Parathyroid adenoma (tissue), 2 donors: ENCODE data around the gene POU5F2.

Experiments used
- H2AFZ ChIP-seq: fragments of 300-600 bp; sonication (generic); one replicate; pipeline ENCODE4 v1.7.0; 2017; ENCODE audit warnings: antibody characterized with exemption, mild to moderate bottlenecking
- H3K27ac ChIP-seq: fragments of 300-600 bp; sonication (generic); one replicate; pipeline ENCODE4 v1.7.0; 2017
- H3K27me3 ChIP-seq: fragments of 300-600 bp; sonication (generic); one replicate; pipeline ENCODE4 v1.7.0; 2017; ENCODE audit warnings: low read length; ENCODE audit not compliant: control insufficient read depth, insufficient read depth
- H3K36me3 ChIP-seq: fragments of 300-600 bp; sonication (generic); one replicate; pipeline ENCODE4 v1.7.0; 2017; ENCODE audit warnings: low read length; ENCODE audit not compliant: control insufficient read depth, insufficient read depth
- H3K4me1 ChIP-seq: fragments of 300-600 bp; sonication (generic); one replicate; pipeline ENCODE4 v1.7.0; 2017; ENCODE audit warnings: control low read depth
- H3K4me2 ChIP-seq: fragments of 300-600 bp; sonication (generic); one replicate; pipeline ENCODE4 v1.7.0; 2017; ENCODE audit warnings: low read length
- H3K4me3 ChIP-seq: fragments of 300-600 bp; sonication (generic); one replicate; pipeline ENCODE4 v1.7.0; 2017; ENCODE audit warnings: low read depth, low read length
- H3K79me2 ChIP-seq: fragments of 300-600 bp; sonication (generic); one replicate; pipeline ENCODE4 v1.7.0; 2017; ENCODE audit warnings: control low read depth
- H3K9ac ChIP-seq: fragments of 300-600 bp; sonication (generic); one replicate; pipeline ENCODE4 v1.7.0; 2017; ENCODE audit warnings: mild to moderate bottlenecking
- H3K9me3 ChIP-seq: fragments of 300-600 bp; sonication (generic); one replicate; pipeline ENCODE4 v1.7.0; 2017; ENCODE audit warnings: low read length; ENCODE audit not compliant: control insufficient read depth
- TF ChIP-seq, protein P1 (sequence below): fragments of 300-600 bp; sonication (generic); IDR thresholded peaks from one replicate; pipeline ENCODE4 v1.7.0; 2017; ENCODE audit warnings: antibody characterized with exemption, mild to moderate bottlenecking
- donor health status: primary hyperparathyroidism.

Gene POU5F2

GRCh38 chr5:93785475-93785874 lies 44.1 kb upstream of the POU5F2 start:
- Histone ChIP-seq H3K36me3 (no peaks in the 10 kb centered on the region), H3K4me3 (no peak overlapping the region), H3K9me3 (no peaks in the 10 kb centered on the region), H2AFZ (no peak overlapping the region), H3K4me1 (no peaks in the 10 kb centered on the region), H3K27me3 (no peaks in the 10 kb centered on the region), H3K9ac (no peak overlapping the region), H3K4me2 (no peak overlapping the region), H3K79me2 (no peaks in the 10 kb centered on the region), H3K27ac (no peak overlapping the region)
- TF ChIP-seq, protein P1, sequence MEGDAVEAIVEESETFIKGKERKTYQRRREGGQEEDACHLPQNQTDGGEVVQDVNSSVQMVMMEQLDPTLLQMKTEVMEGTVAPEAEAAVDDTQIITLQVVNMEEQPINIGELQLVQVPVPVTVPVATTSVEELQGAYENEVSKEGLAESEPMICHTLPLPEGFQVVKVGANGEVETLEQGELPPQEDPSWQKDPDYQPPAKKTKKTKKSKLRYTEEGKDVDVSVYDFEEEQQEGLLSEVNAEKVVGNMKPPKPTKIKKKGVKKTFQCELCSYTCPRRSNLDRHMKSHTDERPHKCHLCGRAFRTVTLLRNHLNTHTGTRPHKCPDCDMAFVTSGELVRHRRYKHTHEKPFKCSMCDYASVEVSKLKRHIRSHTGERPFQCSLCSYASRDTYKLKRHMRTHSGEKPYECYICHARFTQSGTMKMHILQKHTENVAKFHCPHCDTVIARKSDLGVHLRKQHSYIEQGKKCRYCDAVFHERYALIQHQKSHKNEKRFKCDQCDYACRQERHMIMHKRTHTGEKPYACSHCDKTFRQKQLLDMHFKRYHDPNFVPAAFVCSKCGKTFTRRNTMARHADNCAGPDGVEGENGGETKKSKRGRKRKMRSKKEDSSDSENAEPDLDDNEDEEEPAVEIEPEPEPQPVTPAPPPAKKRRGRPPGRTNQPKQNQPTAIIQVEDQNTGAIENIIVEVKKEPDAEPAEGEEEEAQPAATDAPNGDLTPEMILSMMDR: no peak

DNA sequence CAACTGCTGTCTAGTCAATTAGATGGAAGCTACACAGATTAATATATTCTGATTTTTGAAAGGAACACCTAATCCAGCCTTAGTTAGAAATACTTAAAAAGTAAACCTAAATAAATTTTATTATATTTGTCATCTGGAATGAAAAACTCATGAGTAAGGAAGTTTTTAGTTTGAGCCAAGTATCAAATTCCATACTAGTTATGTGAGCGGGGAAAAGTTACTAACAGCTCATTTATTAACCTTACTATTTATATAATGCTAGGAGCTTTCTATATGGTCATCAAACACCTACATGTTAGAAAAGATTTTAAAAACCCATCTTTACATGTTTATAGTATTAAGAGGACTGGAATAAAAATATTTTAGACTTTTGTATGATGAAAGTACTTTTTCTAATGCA lies 41.6 kb upstream of the POU5F2 start:
- no peaks in the 10 kb centered on the region for H3K79me2 ChIP-seq
- no peak overlapping the region for H3K27ac ChIP-seq
- no peaks in the 10 kb centered on the region for H3K9me3 ChIP-seq
- H2AFZ ChIP-seq: no peak overlapping the region
- no peak overlapping the region for H3K9ac ChIP-seq
- H3K36me3 ChIP-seq: no peaks in the 10 kb centered on the region
- TF ChIP-seq, protein P1: no peak
- H3K4me1 ChIP-seq: no peaks in the 10 kb centered on the region
- H3K27me3 ChIP-seq: no peaks in the 10 kb centered on the region
- H3K4me3 ChIP-seq: no peak overlapping the region
- no peak overlapping the region for H3K4me2 ChIP-seq

GRCh38 chr5:93777620-93778019 lies 36.2 kb upstream of the POU5F2 start:
- no peaks in the 10 kb centered on the region for H3K9me3 ChIP-seq
- H3K4me1 ChIP-seq: no peaks in the 10 kb centered on the region
- H3K36me3 ChIP-seq: no peaks in the 10 kb centered on the region
- H3K9ac ChIP-seq: no peak overlapping the region
- H3K4me3 ChIP-seq: no peak overlapping the region
- no peak overlapping the region for H3K27ac ChIP-seq
- no peaks in the 10 kb centered on the region for H3K27me3 ChIP-seq
- H2AFZ ChIP-seq: no peak overlapping the region
- H3K79me2 ChIP-seq: no peaks in the 10 kb centered on the region
- H3K4me2 ChIP-seq: no peak overlapping the region
- TF ChIP-seq, protein P1: no peak

DNA sequence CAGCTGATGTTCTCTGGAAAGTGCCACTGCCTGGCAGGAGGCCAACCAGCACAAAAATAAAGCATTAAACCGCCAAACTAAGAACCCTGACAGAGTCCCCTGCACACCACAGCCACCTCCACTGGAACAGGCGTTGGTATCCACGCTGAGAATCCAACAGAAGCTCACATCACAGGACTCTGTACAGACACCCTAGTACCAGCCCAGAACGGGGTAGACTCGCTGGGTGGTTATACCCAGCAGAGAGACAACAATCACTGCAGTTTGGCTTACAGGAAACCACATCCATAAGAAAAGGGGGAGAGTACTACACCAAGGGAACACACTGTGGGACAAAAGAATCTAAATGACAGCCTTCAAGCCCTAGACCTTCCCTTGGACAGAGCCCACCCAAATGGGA lies 15.0 kb upstream of the POU5F2 start:
- no peak overlapping the region for H3K9ac ChIP-seq
- H3K27ac ChIP-seq: no peak overlapping the region
- no peaks in the 10 kb centered on the region for H3K4me1 ChIP-seq
- H3K79me2 ChIP-seq: no peaks in the 10 kb centered on the region
- no peak overlapping the region for H3K4me2 ChIP-seq
- H3K9me3 ChIP-seq: no peaks in the 10 kb centered on the region
- TF ChIP-seq, protein P1: no peak
- H3K36me3 ChIP-seq: no peaks in the 10 kb centered on the region
- H2AFZ ChIP-seq: no peak overlapping the region
- H3K4me3 ChIP-seq: no peak overlapping the region
- H3K27me3 ChIP-seq: no peaks in the 10 kb centered on the region

- Histone ChIP-seq H3K27ac (no peak overlapping the region), H3K4me2 (no peak overlapping the region), H3K36me3 (no peaks in the 10 kb centered on the region), H3K27me3 (no peaks in the 10 kb centered on the region), H3K4me1 (no peaks in the 10 kb centered on the region), H2AFZ (no peak overlapping the region), H3K9me3 (no peaks in the 10 kb centered on the region), H3K79me2 (no peaks in the 10 kb centered on the region), H3K4me3 (no peak overlapping the region), H3K9ac (no peak overlapping the region)
- TF ChIP-seq, protein P1: no peak
Measured at GRCh38 chr5:93755716-93756115, 14.3 kb upstream of the POU5F2 start.
